SK-N-MC (cell line): ENCODE data around the gene RAD1.

Experiments
- DNase-seq: peaks from one replicate; pipeline ENCODE4 v3.0.0-alpha.2; 2011; ENCODE audit warnings: low read depth, low spot score
- H3K27ac ChIP-seq: fragments of 200-600 bp; sonication (generic); 2 replicates; pipeline ENCODE4 v1.5.1; 2016; ENCODE audit warnings: mixed run types
- H3K36me3 ChIP-seq: fragments of 200-600 bp; sonication (generic); 2 replicates; pipeline ENCODE4 v1.6.1; 2017; ENCODE audit warnings: antibody characterized with exemption, low read length, mixed read lengths; ENCODE audit not compliant: insufficient read depth
- H3K4me3 ChIP-seq: fragments of 200-600 bp; sonication (generic); 2 replicates; pipeline ENCODE4 v1.5.1; 2016
- H3K9ac ChIP-seq: fragments of 200-600 bp; sonication (generic); 2 replicates; pipeline ENCODE4 v1.8.0; 2017; ENCODE audit warnings: mixed run types, mixed read lengths; ENCODE audit not compliant: insufficient read length
- H3K9me3 ChIP-seq: fragments of 200-600 bp; sonication (generic); 2 replicates; pipeline ENCODE4 v1.6.1; 2017; ENCODE audit warnings: low read depth, mild to moderate bottlenecking, antibody characterized with exemption, low read length, moderate library complexity, mixed read lengths
- EZH2 ChIP-seq: fragments of 200-600 bp; sonication (generic); IDR thresholded peaks from one replicate; pipeline ENCODE4 v1.6.1; 2017; ENCODE audit warnings: antibody characterized with exemption
- FOXP2 ChIP-seq: optimal IDR thresholded peaks from 2 replicates; pipeline ENCODE3; 2011; ENCODE audit warnings: mild to moderate bottlenecking, moderate library complexity; ENCODE audit not compliant: insufficient read depth; ENCODE audit errors: extremely low read length, control extremely low read depth
- POLR2AphosphoS5 ChIP-seq: IDR thresholded peaks from 2 replicates; pipeline ENCODE4 v1.6.1; 2012; ENCODE audit warnings: mild to moderate bottlenecking, low read depth, low read length, borderline replicate concordance

Gene RAD1

GRCh38 chr5:34930870-34931269, 15.6 kb upstream of the RAD1 start:
- DNase-seq = no peak
- Histone ChIP-seq H3K4me3 (peak overlapping the region; percentile 77), H3K9me3 (no peaks in the 10 kb centered on the region), H3K36me3 (peaks cover 19% of the 10 kb centered on the region), H3K27ac (no peak overlapping the region), H3K9ac (peak overlapping the region; percentile 73)
- no peak for TF ChIP-seq POLR2AphosphoS5
- no peak for TF ChIP-seq FOXP2
- no peak for TF ChIP-seq EZH2

DNA sequence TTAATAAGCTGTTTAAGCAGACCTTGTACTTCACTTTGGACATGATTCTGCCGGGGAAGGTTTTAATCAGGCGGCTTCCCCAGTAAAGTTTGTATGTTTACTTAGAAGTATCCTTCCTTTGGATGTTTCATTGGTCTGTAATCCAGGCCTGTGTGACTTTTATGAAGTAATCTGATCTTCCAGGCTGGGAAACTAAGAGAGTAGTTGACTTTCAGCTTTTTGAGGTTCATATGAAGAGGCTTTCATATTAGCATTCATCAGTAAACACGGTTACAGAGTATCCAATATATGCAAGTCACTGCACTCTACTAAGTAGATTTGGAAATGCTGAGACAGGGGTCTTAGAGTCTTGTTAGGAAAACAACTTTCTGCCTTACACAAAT, 15.1 kb upstream of the RAD1 start:
- peak overlapping the region; percentile 73 for H3K9ac ChIP-seq
- DNase-seq = no peak
- H3K27ac ChIP-seq = no peak overlapping the region
- TF ChIP-seq EZH2 (no peak), POLR2AphosphoS5 (no peak), FOXP2 (no peak)
- H3K9me3 ChIP-seq = no peaks in the 10 kb centered on the region
- peak overlapping the region; percentile 77 for H3K4me3 ChIP-seq
- peaks cover 19% of the 10 kb centered on the region for H3K36me3 ChIP-seq

- Histone ChIP-seq H3K36me3 (peaks cover 24% of the 10 kb centered on the region), H3K27ac (no peak overlapping the region), H3K4me3 (peak overlapping the region; percentile 77), H3K9ac (peak overlapping the region; percentile 73), H3K9me3 (no peaks in the 10 kb centered on the region)
- no peak for TF ChIP-seq POLR2AphosphoS5
- no peak for TF ChIP-seq EZH2
- no peak for TF ChIP-seq FOXP2
- DNase-seq = no peak
Observed at GRCh38 chr5:34929720-34930461, 14.6 kb upstream of the RAD1 start.

DNA sequence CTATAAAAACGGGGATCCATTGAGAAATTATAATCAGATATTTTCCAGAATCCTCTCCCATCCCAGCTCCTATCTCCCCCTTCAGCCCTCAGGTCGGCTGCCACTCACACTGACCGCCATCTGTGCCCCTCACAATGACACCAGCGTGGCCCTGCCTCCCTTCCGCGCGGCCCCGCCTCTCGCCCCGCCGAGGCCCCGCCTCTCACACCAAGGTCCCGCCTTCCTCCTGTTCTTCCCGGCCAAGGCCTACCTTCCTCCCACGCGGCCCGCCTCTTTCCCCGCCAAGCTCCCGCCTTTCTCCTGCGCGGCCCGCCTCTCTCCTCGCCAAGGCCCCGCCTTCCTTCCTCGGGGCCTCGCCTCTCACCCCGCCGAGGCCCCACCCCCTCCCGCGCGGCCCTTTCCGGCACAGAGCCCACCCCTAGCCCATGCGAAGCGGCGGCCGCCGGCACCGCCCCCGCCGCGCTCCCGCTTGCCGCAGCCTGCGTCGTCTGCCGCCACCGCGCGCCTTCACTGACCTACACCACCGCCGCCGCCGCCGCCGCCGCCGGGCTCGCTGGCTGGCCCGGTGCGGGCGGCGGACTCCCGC, 13.9 kb upstream of the RAD1 start, which contains the start of gene DNAJC21:
DNAJC21 (plus strand) TSS at position 426 of the 586 bp plus-strand sequence. CDS start 261 bp downstream, outside the sequence.
- Histone ChIP-seq H3K9ac (peak within 1 kb of the TSS; percentile 73), H3K4me3 (peak within 1 kb of the TSS; percentile 77), H3K9me3 (no peaks in the 10 kb centered on the region), H3K36me3 (peaks cover 31% of the 10 kb centered on the region), H3K27ac (peak within 1 kb of the TSS; percentile 56; the same call in 1 of the 2 replicates)
- TF ChIP-seq EZH2 (no peak), POLR2AphosphoS5 (peak; percentile 49; the same call in 1 of the 2 replicates)
- DNase-seq = peak; percentile 40

GRCh38 chr5:34928267-34928666, 13.0 kb upstream of the RAD1 start:
- DNase-seq = no peak
- Histone ChIP-seq H3K9me3 (no peaks in the 10 kb centered on the region), H3K36me3 (peaks cover 41% of the 10 kb centered on the region), H3K4me3 (no peak overlapping the region), H3K27ac (peak overlapping the region; percentile 56; the same call in 1 of the 2 replicates), H3K9ac (no peak overlapping the region)
- TF ChIP-seq FOXP2 (no peak), EZH2 (no peak), POLR2AphosphoS5 (no peak)

- Histone ChIP-seq H3K9ac (no peak overlapping the region), H3K4me3 (no peak overlapping the region), H3K9me3 (no peaks in the 10 kb centered on the region), H3K36me3 (peaks cover 45% of the 10 kb centered on the region), H3K27ac (peak overlapping the region; percentile 42; the same call in 1 of the 2 replicates)
- TF ChIP-seq EZH2 = no peak
- TF ChIP-seq FOXP2 = no peak
- TF ChIP-seq POLR2AphosphoS5 = no peak
- no peak for DNase-seq
Observed at GRCh38 chr5:34927785-34928184, 12.5 kb upstream of the RAD1 start.

DNA sequence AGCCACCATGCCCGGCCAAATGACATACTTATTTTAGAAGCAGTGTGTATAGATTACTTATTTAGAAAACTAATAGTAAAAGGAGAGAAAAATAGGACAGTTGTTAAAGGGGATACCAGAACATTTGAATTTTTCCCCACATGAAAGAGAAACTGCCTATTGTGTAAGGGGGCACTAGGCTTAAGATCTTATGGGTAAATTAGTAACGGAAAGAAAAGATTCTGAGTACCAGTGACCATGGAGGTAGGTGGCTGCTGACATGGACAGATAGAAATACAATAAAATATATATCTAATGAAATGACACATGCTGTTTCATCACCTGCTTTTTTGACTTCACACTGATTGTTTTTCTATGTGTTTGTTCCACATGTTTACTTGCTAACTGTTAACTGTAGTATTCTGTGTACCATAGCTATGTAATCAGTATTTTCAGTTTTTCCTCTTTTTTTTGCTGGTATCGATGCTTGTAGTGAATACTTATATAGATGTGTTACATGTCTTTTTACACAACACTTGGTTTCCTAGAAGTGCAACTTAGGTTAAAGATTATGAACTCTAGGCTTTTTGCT, 11.1 kb upstream of the RAD1 start:
- Histone ChIP-seq H3K27ac (0 out of 2 replicates have a peak overlapping the region, but pooled peaks have one; percentile 38), H3K9ac (no peak overlapping the region), H3K9me3 (no peaks in the 10 kb centered on the region), H3K36me3 (peaks cover 59% of the 10 kb centered on the region), H3K4me3 (no peak overlapping the region)
- DNase-seq = no peak
- TF ChIP-seq EZH2 (no peak), FOXP2 (no peak), POLR2AphosphoS5 (no peak)

- Histone ChIP-seq H3K4me3 (no peak overlapping the region), H3K9ac (no peak overlapping the region), H3K36me3 (peaks cover 79% of the 10 kb centered on the region), H3K27ac (no peak overlapping the region), H3K9me3 (no peaks in the 10 kb centered on the region)
- DNase-seq = no peak
- TF ChIP-seq EZH2 (no peak), FOXP2 (no peak), POLR2AphosphoS5 (no peak)
Observed at GRCh38 chr5:34924462-34924765, 9.1 kb upstream of the RAD1 start.
